ENCODE measurements around the gene ANKAR. TPM values are rescaled to one million over a fixed set of nuclear protein-coding genes. Genes with fewer than 3 reads are reported as not detected.
A peak's percentile ranks its signal among the peaks of the same experiment; 100 is the strongest.
"Not testable (repeated sequence)": the region's sequence is repeated elsewhere in the genome, so short reads cannot be mapped to it uniquely, and the experiment has no call there.

ANKAR gene
- polyA plus RNA-seq, 1 experiment = 1.9 TPM

GRCh38 chr2:189681903-189682302 is 7.4 kb downstream of the ANKAR start:
- H3K4me3 ChIP-seq (ENCODE audit: low read depth, low read length) = no peak overlapping the region
- H3K27me3 ChIP-seq (ENCODE audit: control insufficient read depth, insufficient read depth, low read length) = no peaks in the 10 kb centered on the region
- ChIA-PET CTCF (interaction anchor here (0.9 to 1.6 kb wide), 2 partner anchors 13 to 21 kb away, joined by 3 to 10 read pairs; partner anchors contain the start of gene ASNSD1), POLR2A (no interaction called here)
- no peaks in the 10 kb centered on the region for H3K36me3 ChIP-seq (ENCODE audit: control insufficient read depth, insufficient read depth, low read length)
- no peak for DNase-seq (ENCODE audit: low read depth)
- TF ChIP-seq CTCF (IDR thresholded peaks at IDR 0.05; ENCODE audit: insufficient read depth, low read depth, low read length) = no peak

- TF ChIP-seq CTCF (IDR thresholded peaks at IDR 0.05; ENCODE audit: insufficient read depth, low read depth, low read length) = no peak
- Histone ChIP-seq H3K36me3 (ENCODE audit: control insufficient read depth, insufficient read depth, low read length) (no peaks in the 10 kb centered on the region), H3K4me3 (ENCODE audit: low read depth, low read length) (no peak overlapping the region), H3K27me3 (ENCODE audit: control insufficient read depth, insufficient read depth, low read length) (no peaks in the 10 kb centered on the region)
- no peak for DNase-seq (ENCODE audit: low read depth)
- CTCF ChIA-PET = interaction anchor here (1.1 to 1.6 kb wide), 6 partner anchors 9 to 67 kb away, joined by 3 to 7 read pairs (median 4); partner anchors contain the start of genes ANKAR and ASNSD1
- POLR2A ChIA-PET = no interaction called here
Observed at GRCh38 chr2:189683348-189683747, 8.9 kb downstream of the ANKAR start.

- DNase-seq (ENCODE audit: low read depth) = no peak
- Histone ChIP-seq H3K4me3 (ENCODE audit: low read depth, low read length) (no peak overlapping the region), H3K36me3 (ENCODE audit: control insufficient read depth, insufficient read depth, low read length) (no peaks in the 10 kb centered on the region), H3K27me3 (ENCODE audit: control insufficient read depth, insufficient read depth, low read length) (no peaks in the 10 kb centered on the region)
- TF ChIP-seq CTCF (IDR thresholded peaks at IDR 0.05; ENCODE audit: insufficient read depth, low read depth, low read length) = no peak
- ChIA-PET POLR2A (no interaction called here), CTCF (interaction anchor here (0.7 to 3.3 kb wide), 4 partner anchors 10 to 654 kb away, joined by 3 to 14 read pairs (median 4); partner anchors contain the start of gene OSGEPL1)
Observed at GRCh38 chr2:189684811-189685210, 10.3 kb downstream of the ANKAR start.

- ChIA-PET CTCF (interaction anchor here (1.0 to 3.3 kb wide), 3 partner anchors 11 to 24 kb away, joined by 3 to 14 read pairs (median 4); partner anchors contain the start of gene ASNSD1), POLR2A (no interaction called here)
- Histone ChIP-seq H3K4me3 (ENCODE audit: low read depth, low read length) (no peak overlapping the region), H3K36me3 (ENCODE audit: control insufficient read depth, insufficient read depth, low read length) (no peaks in the 10 kb centered on the region), H3K27me3 (ENCODE audit: control insufficient read depth, insufficient read depth, low read length) (no peaks in the 10 kb centered on the region)
- DNase-seq (ENCODE audit: low read depth) = peak; percentile 9
- no peak for TF ChIP-seq CTCF (IDR thresholded peaks at IDR 0.05; ENCODE audit: insufficient read depth, low read depth, low read length)
Observed at GRCh38 chr2:189685540-189686229, 11.2 kb downstream of the ANKAR start.

GRCh38 chr2:189687796-189688195 is 13.3 kb downstream of the ANKAR start:
- POLR2A ChIA-PET; H3K27me3 ChIP-seq (ENCODE audit: control insufficient read depth, insufficient read depth, low read length): not testable (repeated sequence)
- CTCF ChIA-PET = interaction anchor here (1.7 to 2.0 kb wide), 2 partner anchors 11 to 14 kb away, joined by 5 read pairs; no protein-coding TSS in a partner anchor

More at GRCh38 chr2:189687796-189688195, 13.3 kb downstream of the ANKAR start:
- not testable (repeated sequence) for DNase-seq (ENCODE audit: low read depth); H3K4me3 ChIP-seq (ENCODE audit: low read depth, low read length); H3K36me3 ChIP-seq (ENCODE audit: control insufficient read depth, insufficient read depth, low read length)

All from BJ (cell line).